ENCODE results near the gene ACTL10. TPM values are rescaled to one million over a fixed set of nuclear protein-coding genes. Genes with fewer than 3 reads are reported as not detected.

The ACTL10 gene
- polyA plus RNA-seq, 3 donors = 0.45 to 0.71 (median 0.50) TPM

GRCh38 chr20:33647603-33648395, 18.9 kb upstream of the ACTL10 start:
- no peak for DNase-seq

DNA sequence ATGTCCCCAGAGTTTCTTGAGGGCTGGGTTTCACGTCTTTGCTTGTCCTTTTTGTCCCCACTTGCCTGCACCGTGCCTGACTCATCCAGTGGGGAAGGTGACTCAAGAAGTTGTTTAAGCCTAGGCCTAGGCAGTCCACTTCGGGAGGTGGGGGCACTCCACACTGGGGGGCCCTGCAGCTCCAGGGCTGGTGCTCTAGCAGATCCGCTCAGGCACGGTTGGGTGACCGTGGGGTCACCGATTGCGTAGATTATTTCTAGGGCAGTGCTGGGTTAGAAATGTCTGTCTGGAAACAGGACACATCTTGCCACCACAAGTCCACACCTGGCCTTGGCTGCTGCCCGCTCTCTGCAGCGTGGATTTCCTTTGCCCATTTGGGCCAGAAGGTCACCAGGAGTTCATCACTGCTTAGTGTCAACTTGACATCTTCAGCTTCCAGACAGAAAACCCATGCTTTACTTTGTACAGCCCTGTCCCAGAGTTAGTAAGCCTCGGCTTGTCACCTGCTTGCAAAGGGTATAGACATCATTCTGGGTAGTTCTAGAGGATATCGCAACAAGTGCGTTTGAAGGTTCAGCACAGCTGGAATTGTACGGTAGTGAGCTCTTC, 18.2 kb upstream of the ACTL10 start:
- no peak for DNase-seq

GRCh38 chr20:33649201-33649681, 17.5 kb upstream of the ACTL10 start:
- no peak for DNase-seq

GRCh38 chr20:33650111-33650752, 16.5 kb upstream of the ACTL10 start:
- DNase-seq = no peak

- DNase-seq = no peak
Observed at GRCh38 chr20:33650753-33651561, 15.8 kb upstream of the ACTL10 start.

- no peak for DNase-seq
Observed at GRCh38 chr20:33651562-33652048, 15.1 kb upstream of the ACTL10 start.

DNA sequence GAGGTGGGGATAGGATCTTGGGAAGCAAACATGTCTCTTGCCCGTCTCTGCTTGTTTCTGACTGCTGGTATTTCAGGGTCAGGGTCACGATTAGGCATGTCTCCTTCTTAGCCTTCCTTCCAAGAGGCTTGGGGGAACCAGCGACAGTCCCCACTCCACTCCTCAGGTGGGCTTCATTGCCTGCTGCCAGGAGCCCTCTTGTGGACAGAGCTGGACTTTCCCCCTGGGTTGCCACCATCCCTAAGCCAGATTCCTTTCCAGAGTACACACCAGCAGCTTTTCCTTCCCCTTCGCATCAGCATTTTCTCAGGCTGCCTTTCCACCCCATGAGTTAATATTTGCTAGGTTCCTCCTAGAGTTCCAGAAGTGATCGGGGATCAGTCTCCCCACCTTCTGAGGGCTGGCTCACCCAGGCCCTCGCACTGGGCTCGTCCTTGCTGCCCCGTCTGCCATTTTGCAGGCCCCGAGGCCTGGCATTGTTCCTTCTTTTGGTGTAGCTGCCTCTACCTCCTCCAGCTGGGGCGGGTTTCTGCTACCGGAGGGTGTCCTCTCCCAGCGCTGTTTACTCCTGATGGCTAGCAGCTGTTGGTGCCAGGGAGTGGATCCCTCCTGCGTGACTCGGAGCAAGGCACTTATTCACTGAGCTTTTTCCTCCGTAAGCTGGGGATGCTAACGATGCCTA, 13.4 kb upstream of the ACTL10 start:
- peak; percentile 78 for DNase-seq

- no peak for DNase-seq
Observed at GRCh38 chr20:33653900-33654596, 12.7 kb upstream of the ACTL10 start.

DNA sequence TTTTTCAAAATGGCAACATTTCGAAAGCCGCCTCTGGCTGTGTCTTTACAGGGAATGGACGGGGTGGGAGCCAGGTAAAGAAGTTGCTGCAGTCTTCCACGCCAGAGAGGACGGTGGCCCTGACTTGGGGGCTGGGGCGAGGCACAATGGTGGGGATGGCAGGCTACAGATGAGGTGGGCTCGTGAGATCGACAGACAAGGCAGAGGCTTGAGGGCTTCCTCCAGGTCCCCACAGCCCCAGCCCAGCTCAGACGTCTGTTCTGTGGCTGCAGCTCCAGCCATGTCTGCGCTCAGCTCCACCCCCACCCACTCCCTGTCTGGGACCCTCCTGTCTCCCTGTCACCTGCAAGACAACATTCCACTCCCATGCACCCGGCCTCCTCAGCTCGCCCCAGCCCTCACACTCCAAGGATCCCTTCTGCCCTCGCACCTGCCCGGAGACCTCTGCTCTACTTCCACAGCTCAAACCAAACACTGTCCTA, 12.0 kb upstream of the ACTL10 start:
- no peak for DNase-seq

- no peak for DNase-seq
Observed at GRCh38 chr20:33655164-33655563, 11.6 kb upstream of the ACTL10 start.

DNA sequence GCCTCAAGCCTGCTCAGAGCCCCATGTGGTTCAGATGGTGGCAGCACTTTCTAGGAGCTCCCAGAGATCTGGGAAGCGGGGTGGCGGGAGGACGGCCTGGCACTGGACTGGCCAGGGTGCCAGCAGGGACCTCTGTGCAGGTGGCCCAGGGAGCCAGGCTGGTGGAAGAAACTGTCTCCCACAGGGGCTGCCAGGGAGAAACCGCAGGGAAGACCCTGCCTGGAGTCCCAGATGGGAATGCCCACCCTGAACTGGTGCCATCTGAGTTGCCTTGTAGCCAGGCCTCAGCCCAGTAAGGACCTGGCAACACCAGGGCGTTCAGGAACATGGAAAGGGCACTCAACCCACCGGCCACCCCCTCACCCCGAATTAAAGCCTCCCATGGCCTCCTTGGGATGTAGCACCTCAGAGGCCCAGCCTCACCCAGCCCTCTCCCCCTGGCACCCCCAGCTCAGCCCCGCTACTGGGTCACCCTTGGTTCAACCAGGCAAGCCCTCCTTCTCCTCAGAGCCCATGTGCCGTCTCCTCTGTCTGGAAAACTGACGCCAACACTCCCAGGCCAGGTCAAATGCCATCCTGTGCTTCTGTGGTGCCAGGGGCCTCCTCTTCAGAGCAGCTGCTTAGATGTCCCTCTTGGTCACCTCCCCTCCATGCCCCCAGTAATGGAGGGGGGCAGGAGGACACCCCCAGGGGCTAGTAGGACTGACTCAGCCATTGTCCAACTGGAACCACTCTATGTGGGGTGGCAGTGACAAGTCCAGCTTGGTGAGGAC, 10.5 kb upstream of the ACTL10 start:
- no peak for DNase-seq

DNA sequence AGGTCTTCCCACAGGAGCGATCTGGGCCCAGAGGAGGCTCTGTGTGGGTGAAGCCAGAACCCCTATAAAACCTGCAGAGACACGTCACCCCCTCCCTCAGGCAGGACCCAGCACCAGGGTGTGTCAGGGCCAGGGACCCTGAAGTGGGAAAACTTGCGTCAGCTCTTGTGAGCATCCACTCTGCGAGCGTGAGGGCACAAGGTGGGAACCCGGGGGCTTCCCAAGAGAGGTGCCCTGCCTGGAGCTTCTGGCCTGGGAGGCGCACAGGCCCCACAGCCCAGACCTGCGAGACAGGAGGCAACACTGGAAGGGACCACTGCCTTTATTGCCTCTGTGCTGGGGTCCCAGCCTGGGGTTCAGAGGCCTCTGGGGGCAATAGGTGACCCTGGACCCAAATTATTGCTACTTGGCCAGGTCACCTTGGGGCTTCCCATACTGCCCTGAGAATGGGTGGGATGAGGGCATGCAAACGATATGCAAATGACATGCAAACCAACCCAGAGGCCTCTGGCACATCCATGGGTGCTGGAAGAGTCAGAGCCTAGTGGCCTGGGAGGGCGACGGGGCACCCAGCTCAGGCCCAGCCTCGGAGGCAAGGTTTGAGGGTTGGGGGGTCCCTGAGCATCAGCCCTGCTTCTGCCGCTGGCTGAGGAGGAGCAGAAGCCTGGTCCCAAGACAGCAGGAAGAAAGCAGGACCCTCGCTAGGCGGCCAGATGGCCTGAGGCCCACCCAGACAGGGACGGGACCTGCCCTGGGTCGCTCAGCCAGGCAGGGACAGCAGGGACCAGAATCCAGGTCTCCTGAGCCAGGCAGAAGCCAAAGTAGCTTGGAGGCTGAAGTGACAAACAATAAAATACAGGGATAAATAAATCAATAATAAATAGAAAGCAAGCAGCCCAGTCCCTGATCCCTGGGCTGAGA, 9.7 kb upstream of the ACTL10 start:
- no peak for DNase-seq

DNA sequence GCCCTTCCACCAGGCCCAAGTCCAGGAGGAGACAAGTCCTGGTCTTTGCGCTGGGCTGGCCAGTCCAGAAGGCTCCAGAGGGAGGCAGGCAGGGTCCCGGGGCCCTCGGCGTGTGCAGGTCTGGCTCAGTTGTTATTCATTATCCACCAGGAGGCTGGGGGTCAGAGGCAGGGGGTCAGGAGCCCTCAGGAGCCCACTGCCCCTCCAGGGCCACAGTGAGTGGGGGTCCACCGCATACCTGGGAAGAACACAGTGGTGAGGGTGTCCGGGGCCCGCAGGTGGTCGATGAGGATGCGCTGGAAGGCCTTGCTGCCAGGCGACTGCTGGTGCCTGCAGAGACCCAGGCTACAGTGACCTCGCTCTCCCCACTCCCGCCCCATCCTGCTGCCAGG, 9.0 kb upstream of the ACTL10 start:
- no peak for DNase-seq

- DNase-seq = no peak
Observed at GRCh38 chr20:33658510-33658909, 8.2 kb upstream of the ACTL10 start.

- no peak for DNase-seq
Observed at GRCh38 chr20:33658929-33659328, 7.8 kb upstream of the ACTL10 start.

- no peak for DNase-seq
Observed at GRCh38 chr20:33659341-33660034, 7.3 kb upstream of the ACTL10 start.

DNA sequence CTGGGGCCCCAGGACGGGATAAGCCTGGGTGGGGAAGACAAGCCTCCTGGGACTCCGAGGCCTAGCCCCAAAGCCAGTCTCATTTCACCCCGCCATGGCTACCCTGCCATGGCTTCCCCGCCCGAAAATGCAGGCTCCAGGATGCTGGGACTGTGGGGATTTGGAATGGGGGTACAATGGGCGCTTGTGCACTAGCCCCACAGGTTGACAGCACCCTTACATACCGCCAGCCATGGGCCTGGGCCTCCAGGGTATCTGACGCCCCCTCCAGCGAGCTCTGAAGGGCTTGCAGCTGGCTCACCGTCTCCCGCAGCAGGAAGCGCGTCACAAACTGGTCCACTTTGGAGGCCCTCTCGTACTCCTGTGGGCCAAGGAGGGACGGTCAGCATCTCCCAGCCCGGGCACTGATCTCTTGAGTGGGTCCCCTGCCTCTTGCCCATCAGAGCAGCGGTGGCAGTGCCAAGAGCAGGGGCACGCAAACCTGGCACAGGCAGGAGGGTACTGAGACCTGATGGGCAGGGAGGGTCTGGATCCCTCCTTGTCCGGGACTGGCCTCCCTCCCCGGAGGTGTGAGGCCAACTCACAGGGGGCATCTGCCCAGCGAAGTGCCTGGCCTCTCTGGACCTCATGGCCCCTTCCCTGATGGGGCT, 6.6 kb upstream of the ACTL10 start:
- DNase-seq = no peak
